H1 (cell line): ENCODE data around the gene ITGB8. TPM values are rescaled to one million over a fixed set of nuclear protein-coding genes. Genes with fewer than 3 reads are reported as not detected.

ENCODE experiments used
- CTCF ChIA-PET: fragments of 300-600 bp; sonication (Branson Sonifier 250); formaldehyde crosslinking; loops from one replicate; lab custom pipeline; 2021; ENCODE audit not compliant: partially characterized antibody; lab: Charles Lee
- POLR2A ChIA-PET: fragments of 300-600 bp; sonication (Branson Sonifier 250); formaldehyde crosslinking; loops from one replicate; lab custom pipeline; 2021; ENCODE audit warnings: inconsistent platforms; ENCODE audit not compliant: partially characterized antibody; lab: Charles Lee
- DNase-seq, 2 experiments: peaks; one replicate each; pipeline versions ENCODE4 v3.0.0 to v3.0.0-alpha.2; 2010 to 2022; ENCODE audit warnings: low spot score in 2 of 2, low read depth in 1 of 2, mixed read lengths in 1 of 2
- FAIRE-seq: peaks from 2 replicates; lab custom pipeline; 2011; peaks lifted over from hg19 to GRCh38; lab: Jason Lieb, UNC
- H2AFZ ChIP-seq: 2 replicates; pipeline ENCODE4 v1.8.1; 2012; ENCODE audit warnings: low read length, inconsistent platforms
- H2AK5ac ChIP-seq: 2 replicates; pipeline ENCODE4 v1.6.1; 2013; ENCODE audit warnings: low read depth, low read length
- H2BK120ac ChIP-seq: replicated peaks from 2 replicates; pipeline ENCODE3; 2013; ENCODE audit warnings: low read depth, low read length, inconsistent platforms
- H2BK12ac ChIP-seq: 2 replicates; pipeline ENCODE4 v1.6.1; 2013; ENCODE audit warnings: low read depth, low read length
- H2BK15ac ChIP-seq: 2 replicates; pipeline ENCODE4 v1.6.1; 2013; ENCODE audit warnings: low read length
- H2BK20ac ChIP-seq: 2 replicates; pipeline ENCODE4 v1.6.1; 2013; ENCODE audit warnings: low read length
- H2BK5ac ChIP-seq: 2 replicates; pipeline ENCODE4 v1.6.1; 2013; ENCODE audit warnings: low read depth, low read length
- H3K14ac ChIP-seq: 2 replicates; pipeline ENCODE4 v1.6.1; 2013; ENCODE audit warnings: inconsistent platforms; ENCODE audit not compliant: insufficient read length
- H3K18ac ChIP-seq: 2 replicates; pipeline ENCODE4 v1.6.1; 2013; ENCODE audit warnings: low read length; ENCODE audit errors: extremely low read depth
- H3K23ac ChIP-seq: 2 replicates; pipeline ENCODE4 v1.6.1; 2013; ENCODE audit warnings: inconsistent platforms; ENCODE audit not compliant: insufficient read length
- H3K23me2 ChIP-seq: 2 replicates; pipeline ENCODE4 v1.6.1; 2013; ENCODE audit warnings: low read depth, low read length
- H3K27ac ChIP-seq: 2 replicates; pipeline ENCODE4 v1.6.1; 2011; ENCODE audit warnings: low read depth, low read length, inconsistent platforms
- H3K27me3 ChIP-seq, 4 experiments: replicated peaks in 1 of 4; 1 replicate in 1 of 4; 2 replicates in 3 of 4; pipeline versions ENCODE4 v1.6.1 to v1.8.1; 2011 to 2013; ENCODE audit warnings: low read length in 3 of 4, mild to moderate bottlenecking in 3 of 4, inconsistent platforms in 2 of 4, mixed read lengths in 2 of 4, moderate library complexity in 1 of 4; ENCODE audit not compliant: control insufficient read depth in 3 of 4, insufficient read depth in 3 of 4; ENCODE audit errors: extremely low read depth in 1 of 4
- H3K36me3 ChIP-seq, 4 experiments: 2 replicates each; pipeline versions ENCODE4 v1.6.1 to v1.8.1; 2011 to 2013; ENCODE audit warnings: mild to moderate bottlenecking in 4 of 4, low read length in 3 of 4, moderate library complexity in 2 of 4, control low read depth in 1 of 4, inconsistent platforms in 1 of 4; ENCODE audit not compliant: insufficient read depth in 4 of 4, control insufficient read depth in 2 of 4
- H3K4ac ChIP-seq: replicated peaks from 2 replicates; pipeline ENCODE3; 2013; ENCODE audit warnings: low read length, low read depth, mixed read lengths, inconsistent platforms; ENCODE audit not compliant: insufficient read length
- H3K4me1 ChIP-seq, 4 experiments: replicated peaks in 1 of 4; 1 replicate in 1 of 4; 2 replicates in 3 of 4; pipeline versions ENCODE4 v1.6.1 to v1.8.1; 2011 to 2013; ENCODE audit warnings: low read length in 3 of 4, inconsistent platforms in 2 of 4, mixed read lengths in 1 of 4; ENCODE audit not compliant: insufficient read depth in 4 of 4, control insufficient read depth in 3 of 4
- H3K4me2 ChIP-seq, 2 experiments: 2 replicates each; pipeline versions ENCODE4 v1.6.1 to v1.8.1; 2011 to 2013; ENCODE audit warnings: low read depth in 2 of 2, low read length in 2 of 2, control low read depth in 1 of 2, inconsistent platforms in 1 of 2, mild to moderate bottlenecking in 1 of 2; ENCODE audit not compliant: insufficient read depth in 1 of 2
- H3K4me3 ChIP-seq, 4 experiments: fragments of 200-600, 300-600 bp in 1 of 4; sonication (generic), shearing (Covaris generic), sonication (Bioruptor Twin) in 1 of 4; 2 replicates each; pipeline versions ENCODE4 v1.5.1 to v1.8.1; 2011 to 2016; ENCODE audit warnings: low read length in 4 of 4, low read depth in 3 of 4, control low read depth in 2 of 4, inconsistent platforms in 2 of 4, mild to moderate bottlenecking in 2 of 4, mixed read lengths in 1 of 4, moderate library complexity in 1 of 4; ENCODE audit not compliant: insufficient read depth in 2 of 4; ENCODE audit errors: extremely low read depth in 1 of 4
- H3K56ac ChIP-seq: replicated peaks from 2 replicates; pipeline ENCODE3; 2013; ENCODE audit warnings: low read depth, mild to moderate bottlenecking, mixed read lengths, low read length, inconsistent platforms; ENCODE audit not compliant: insufficient read length
- H3K79me1 ChIP-seq: 2 replicates; pipeline ENCODE4 v1.6.1; 2013; ENCODE audit warnings: low read depth, low read length, control low read depth
- H3K79me2 ChIP-seq, 2 experiments: 2 replicates each; pipeline versions ENCODE4 v1.6.1 to v1.8.1; 2012 to 2013; ENCODE audit warnings: low read length in 2 of 2, mild to moderate bottlenecking in 2 of 2, inconsistent platforms in 1 of 2; ENCODE audit not compliant: insufficient read depth in 2 of 2, control insufficient read depth in 1 of 2
- H3K9ac ChIP-seq, 4 experiments: replicated peaks in 1 of 4; 1 replicate in 1 of 4; 2 replicates in 3 of 4; pipeline versions ENCODE4 v1.6.1 to v1.8.1; 2011 to 2013; ENCODE audit warnings: low read depth in 3 of 4, low read length in 3 of 4, control low read depth in 2 of 4, mild to moderate bottlenecking in 2 of 4, moderate library complexity in 2 of 4, inconsistent platforms in 1 of 4; ENCODE audit errors: extremely low read depth in 1 of 4
- H3K9me3 ChIP-seq, 2 experiments: 2 replicates each; pipeline versions ENCODE4 v1.6.1 to v1.8.1; 2012 to 2013; ENCODE audit warnings: mild to moderate bottlenecking in 2 of 2, moderate library complexity in 2 of 2, control low read depth in 1 of 2, inconsistent platforms in 1 of 2, low read depth in 1 of 2, low read length in 1 of 2, mixed read lengths in 1 of 2; ENCODE audit not compliant: insufficient read depth in 2 of 2
- H4K20me1 ChIP-seq, 2 experiments: replicated peaks in 1 of 2; 2 replicates each; pipeline versions ENCODE3 to v1.8.1; 2011 to 2013; ENCODE audit warnings: inconsistent platforms in 2 of 2, low read length in 2 of 2, mild to moderate bottlenecking in 1 of 2; ENCODE audit not compliant: insufficient read depth in 2 of 2, control insufficient read depth in 1 of 2
- H4K5ac ChIP-seq: 2 replicates; pipeline ENCODE4 v1.6.1; 2013; ENCODE audit warnings: low read length, low read depth, mixed read lengths, inconsistent platforms; ENCODE audit not compliant: insufficient read length
- H4K8ac ChIP-seq: 2 replicates; pipeline ENCODE4 v1.8.0; 2013; ENCODE audit warnings: mild to moderate bottlenecking, moderate library complexity, low read length, inconsistent platforms; ENCODE audit not compliant: insufficient read depth; ENCODE audit errors: extremely low read depth
- H4K91ac ChIP-seq: replicated peaks from 2 replicates; pipeline ENCODE3; 2013; ENCODE audit warnings: low read length, mixed read lengths, inconsistent platforms; ENCODE audit not compliant: insufficient read length
- ATF2 ChIP-seq: IDR thresholded peaks from 2 replicates; pipeline ENCODE4 v1.6.1; 2012; ENCODE audit warnings: low read length, inconsistent platforms
- CBX5 ChIP-seq: fragments of 300-800, 300-1000 bp; sonication (generic); IDR thresholded peaks from 2 replicates; pipeline ENCODE4 v1.7.1; 2016; ENCODE audit warnings: antibody characterized with exemption, low read length, low read depth
- EGR1 ChIP-seq: IDR thresholded peaks from 2 replicates; pipeline ENCODE4 v1.6.1; 2011; ENCODE audit warnings: low read depth, low read length, borderline replicate concordance
- JUND ChIP-seq: IDR thresholded peaks from 2 replicates; pipeline ENCODE4 v1.6.1; 2011; ENCODE audit warnings: mild to moderate bottlenecking, improper control_type of control experiment, low read length
- NANOG ChIP-seq: IDR thresholded peaks from 2 replicates; pipeline ENCODE4 v1.6.1; 2011; ENCODE audit warnings: low read length, low read depth, mild to moderate bottlenecking, inconsistent platforms; ENCODE audit not compliant: insufficient read depth, poor library complexity, severe bottlenecking
- RNF2 ChIP-seq: fragments of 200-900, 300-1000 bp; sonication (generic); IDR thresholded peaks from 2 replicates; pipeline ENCODE4 v1.7.1; 2016; ENCODE audit warnings: borderline replicate concordance, low read depth, mild to moderate bottlenecking, antibody characterized with exemption, low read length; ENCODE audit not compliant: poor library complexity, severe bottlenecking; ENCODE audit errors: missing control alignments
- YY1 ChIP-seq: IDR thresholded peaks from 2 replicates; pipeline ENCODE4 v1.6.1; 2011; ENCODE audit warnings: low read depth, mild to moderate bottlenecking, low read length
- ZNF274 ChIP-seq: IDR thresholded peaks from 2 replicates; pipeline ENCODE4 v1.7.0; 2012; ENCODE audit warnings: low read length, borderline replicate concordance; ENCODE audit errors: extremely low read depth
- WGBS, 2 experiments: shearing (Covaris generic) in 1 of 2; methylation state at CpG; one replicate each; pipeline versions ENCODE4 v1.1.6 to v1.1.7; 2013 to 2015; ENCODE audit warnings: low lambda C conversion rate in 2 of 2, mixed read lengths in 2 of 2, inconsistent platforms in 1 of 2, low coverage in 1 of 2, missing lambda C conversion rate in 1 of 2; ENCODE audit not compliant: insufficient replicate concordance in 2 of 2, insufficient coverage in 1 of 2, insufficient read length in 1 of 2; ENCODE audit errors: extremely low coverage in 1 of 2, missing lambda C conversion rate in 1 of 2; 5-methylcytosine and 5-hydroxymethylcytosine counted together
- polyA plus RNA-seq, 7 experiments: library from polyadenylated mRNA; depleted of rRNA in 3 of 7; stranded (reverse) in 5 of 7; unstranded in 2 of 7; fragments of >200 nt in 5 of 7; fragments of 200-250 nt in 2 of 7; gene quantifications; 1 replicate in 5 of 7; 2 replicates in 1 of 7; 4 replicates in 1 of 7; pipeline versions ENCODE4 v1.2.1 to v1.2.3, GENCODE V29; 2011 to 2013; ENCODE audit warnings: missing spikeins in 2 of 7, mixed read lengths in 2 of 7
- total RNA-seq: library from RNA; stranded (reverse); fragmentation: NEBNext Ultra II Directional; extraction: Animal tissue kit (Norgen Biotek cat#: 25700); gene quantifications from 2 replicates; pipeline ENCODE4 v1.2.1, GENCODE V29; 2021

The ITGB8 gene
- total and polyA plus RNA-seq, 2 of the 8 experiments (the other 6 are each of a cell fraction or from before 2014, with no cell fraction given): 1.2 to 3.6 TPM

GRCh38 chr7:20314198-20314597 lies 16.5 kb upstream of the ITGB8 start:
- Histone ChIP-seq H4K5ac (no peak overlapping the region), H3K23ac (no peak overlapping the region), H2AFZ (no peak overlapping the region), H3K79me2 (no peaks in the 10 kb centered on the region), H3K23me2 (no peaks in the 10 kb centered on the region), H2BK5ac (no peak overlapping the region), H4K91ac (no peak overlapping the region), H3K4me3 (no peak overlapping the region), H3K14ac (no peak overlapping the region), H3K4me2 (no peak overlapping the region), H4K20me1 (no peaks in the 10 kb centered on the region), H3K4ac (no peak overlapping the region), H2BK12ac (no peak overlapping the region), H2BK15ac (no peak overlapping the region), H3K27ac (no peak overlapping the region), H3K79me1 (no peaks in the 10 kb centered on the region), H3K9ac (no peak overlapping the region), H3K9me3 (no peaks in the 10 kb centered on the region), H2BK20ac (no peak overlapping the region), H2AK5ac (no peak overlapping the region), H2BK120ac (no peak overlapping the region), H3K36me3 (no peaks in the 10 kb centered on the region), H4K8ac (no peak overlapping the region), H3K18ac (no peak overlapping the region), H3K27me3 (no peaks in the 10 kb centered on the region), H3K56ac (no peak overlapping the region), H3K4me1 (no peaks in the 10 kb centered on the region)
- 95% methylated on average over 2 of the region's 2 CpGs; no CpG with 5 or more reads in 1 of the 2 experiments for WGBS, 2 experiments
- ChIA-PET POLR2A (no interaction called here), CTCF (interaction anchor here (5.0 kb wide), 1 partner anchor 12 kb away, joined by 24 read pairs; no protein-coding TSS in a partner anchor)
- DNase-seq: no peak
- TF ChIP-seq JUND (no peak), EGR1 (no peak), ZNF274 (no peak), RNF2 (no peak), YY1 (no peak), ATF2 (no peak), NANOG (no peak), CBX5 (no peak)
- no peak for FAIRE-seq
